ENCODE results near the gene CDH13.

The CDH13 gene

GRCh38 chr16:83542491-83542890, 915.7 kb downstream of the CDH13 start:
- DNase-seq = no peak

GRCh38 chr16:83549316-83550182, 922.8 kb downstream of the CDH13 start:
- no peak for DNase-seq

- DNase-seq = no peak
These were observed 923.4 kb downstream of the CDH13 start for GRCh38 chr16:83550183-83550569.

GRCh38 chr16:83552228-83552627, 925.5 kb downstream of the CDH13 start:
- peak; percentile 7 for DNase-seq

- no peak for DNase-seq
These were observed 926.2 kb downstream of the CDH13 start for GRCh38 chr16:83552930-83553329.

GRCh38 chr16:83554096-83554495, 927.3 kb downstream of the CDH13 start:
- DNase-seq = no peak

- DNase-seq = no peak
These were observed 927.8 kb downstream of the CDH13 start for GRCh38 chr16:83554540-83554939.

GRCh38 chr16:83561876-83562275, 935.1 kb downstream of the CDH13 start:
- DNase-seq = no peak

- DNase-seq = no peak
These were observed 941.6 kb downstream of the CDH13 start for GRCh38 chr16:83568345-83568744.

GRCh38 chr16:83574388-83574787, 947.6 kb downstream of the CDH13 start:
- DNase-seq = no peak

- DNase-seq = no peak
These were observed 950.4 kb downstream of the CDH13 start for GRCh38 chr16:83577078-83577745.

- DNase-seq = no peak
These were observed 951.4 kb downstream of the CDH13 start for GRCh38 chr16:83578171-83578570.

- no peak for DNase-seq
These were observed 952.3 kb downstream of the CDH13 start for GRCh38 chr16:83579027-83579426.

GRCh38 chr16:83579436-83579835, 952.7 kb downstream of the CDH13 start:
- DNase-seq = no peak

GRCh38 chr16:83581082-83581481, 954.3 kb downstream of the CDH13 start:
- no peak for DNase-seq

GRCh38 chr16:83581994-83582747, 955.4 kb downstream of the CDH13 start:
- no peak for DNase-seq

- no peak for DNase-seq
These were observed 959.3 kb downstream of the CDH13 start for GRCh38 chr16:83586036-83586435.

GRCh38 chr16:83586461-83587200, 959.9 kb downstream of the CDH13 start:
- DNase-seq = no peak

- no peak for DNase-seq
These were observed 960.4 kb downstream of the CDH13 start for GRCh38 chr16:83587201-83587600.

GRCh38 chr16:83588070-83588469, 961.3 kb downstream of the CDH13 start:
- no peak for DNase-seq

GRCh38 chr16:83589576-83589975, 962.8 kb downstream of the CDH13 start:
- no peak for DNase-seq

- DNase-seq = no peak
These were observed 966.0 kb downstream of the CDH13 start for GRCh38 chr16:83592778-83593177.

Data from MV-4-11 (cell line).